Measurements from ENCODE around the gene ZNF318. TPM values are rescaled to one million over a fixed set of nuclear protein-coding genes. Genes with fewer than 3 reads are reported as not detected.
"Not testable (repeated sequence)": the region's sequence is repeated elsewhere in the genome, so short reads cannot be mapped to it uniquely, and the experiment has no call there.

ZNF318 gene
- total RNA-seq, 1 donor from 2014 or later, result 6.3 TPM

GRCh38 chr6:43346243-43346642 is 23.2 kb downstream of the ZNF318 start:
- not testable (repeated sequence) for H3K27me3 ChIP-seq (ENCODE audit: control insufficient read depth in 3 of 3, insufficient read depth in 3 of 3, low read length in 3 of 3); H3K9me3 ChIP-seq (ENCODE audit: control insufficient read depth in 3 of 3, low read length in 3 of 3); H3K9ac ChIP-seq (ENCODE audit: low read depth in 1 of 3, low read length in 3 of 3); H3K4me3 ChIP-seq (ENCODE audit: low read length in 3 of 3); H3K4me1 ChIP-seq (ENCODE audit: control insufficient read depth in 3 of 3, insufficient read depth in 3 of 3, low read length in 3 of 3); H3K27ac ChIP-seq (ENCODE audit: low read depth, low read length)
- peaks cover 19 to 52% (median 45%) of the 10 kb centered on the region in 3 donors for H3K36me3 ChIP-seq (ENCODE audit: control insufficient read depth in 3 of 3, insufficient read depth in 3 of 3, low read length in 3 of 3)

- no peak overlapping the region for H3K4me3 ChIP-seq (ENCODE audit: low read length in 3 of 3)
- no peak overlapping the region for H3K9ac ChIP-seq (ENCODE audit: low read depth in 1 of 3, low read length in 3 of 3)
- peaks cover 0 to 4% (median 0%) of the 10 kb centered on the region in 3 donors for H3K4me1 ChIP-seq (ENCODE audit: control insufficient read depth in 3 of 3, insufficient read depth in 3 of 3, low read length in 3 of 3)
- no peaks in the 10 kb centered on the region for H3K9me3 ChIP-seq (ENCODE audit: control insufficient read depth in 3 of 3, low read length in 3 of 3)
- peaks cover 16 to 60% (median 58%) of the 10 kb centered on the region in 3 donors for H3K36me3 ChIP-seq (ENCODE audit: control insufficient read depth in 3 of 3, insufficient read depth in 3 of 3, low read length in 3 of 3)
- H3K27me3 ChIP-seq (ENCODE audit: control insufficient read depth in 3 of 3, insufficient read depth in 3 of 3, low read length in 3 of 3), result no peaks in the 10 kb centered on the region
- H3K27ac ChIP-seq (ENCODE audit: low read depth, low read length), result no peak overlapping the region
Observed at GRCh38 chr6:43339168-43339567, 30.3 kb downstream of the ZNF318 start.

GRCh38 chr6:43338243-43338642 is 31.2 kb downstream of the ZNF318 start:
- no peak overlapping the region for H3K4me3 ChIP-seq (ENCODE audit: low read length in 3 of 3)
- no peak overlapping the region for H3K9ac ChIP-seq (ENCODE audit: low read depth in 1 of 3, low read length in 3 of 3)
- no peaks in the 10 kb centered on the region for H3K27me3 ChIP-seq (ENCODE audit: control insufficient read depth in 3 of 3, insufficient read depth in 3 of 3, low read length in 3 of 3)
- H3K27ac ChIP-seq (ENCODE audit: low read depth, low read length), result no peak overlapping the region
- peaks cover 0 to 5% (median 0%) of the 10 kb centered on the region in 3 donors for H3K4me1 ChIP-seq (ENCODE audit: control insufficient read depth in 3 of 3, insufficient read depth in 3 of 3, low read length in 3 of 3)
- H3K36me3 ChIP-seq (ENCODE audit: control insufficient read depth in 3 of 3, insufficient read depth in 3 of 3, low read length in 3 of 3), result peaks cover 16 to 58% (median 57%) of the 10 kb centered on the region in 3 donors
- H3K9me3 ChIP-seq (ENCODE audit: control insufficient read depth in 3 of 3, low read length in 3 of 3), result no peaks in the 10 kb centered on the region

DNA sequence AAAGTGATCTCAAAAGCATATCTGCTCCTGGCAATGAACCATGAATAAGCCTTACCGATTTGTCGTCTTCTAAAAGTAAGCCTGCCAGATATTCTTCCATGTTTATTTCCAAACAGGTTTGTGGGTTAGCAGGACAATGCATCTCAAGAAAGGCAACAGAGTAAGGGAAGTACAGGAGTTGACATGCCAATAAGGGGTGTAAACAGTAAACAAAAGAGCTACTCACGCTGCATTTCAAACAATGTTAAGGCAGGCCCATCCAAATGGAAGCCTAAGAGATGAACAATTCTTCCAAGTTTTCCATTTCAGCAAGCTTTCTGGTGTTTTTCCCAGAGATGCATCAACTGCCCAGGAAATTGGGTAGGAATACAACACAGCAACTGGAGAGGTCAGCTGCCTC is 33.1 kb downstream of the ZNF318 start:
- no peak overlapping the region for H3K27ac ChIP-seq (ENCODE audit: low read depth, low read length)
- H3K4me3 ChIP-seq (ENCODE audit: low read length in 3 of 3), result no peak overlapping the region

DNA sequence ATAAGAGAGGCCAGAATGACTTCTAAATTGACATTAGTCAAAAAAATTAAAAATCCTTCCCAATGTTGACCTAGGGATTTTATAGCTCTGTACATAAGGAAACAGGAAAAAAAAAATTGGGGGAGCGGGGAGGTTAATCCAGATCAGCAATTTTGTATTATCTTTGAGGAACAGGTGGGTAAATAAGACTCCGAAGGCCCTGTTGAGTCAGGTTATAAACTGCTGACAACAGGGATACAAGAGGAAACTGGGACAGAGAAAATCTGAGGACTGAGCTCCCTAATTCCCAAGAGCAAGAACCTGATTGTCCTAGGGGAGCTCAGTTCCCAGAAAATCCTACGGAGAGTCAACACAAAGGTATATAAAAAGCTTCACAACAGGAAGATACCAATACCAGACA is 34.0 kb downstream of the ZNF318 start:
- H3K4me1 ChIP-seq (ENCODE audit: control insufficient read depth in 3 of 3, insufficient read depth in 3 of 3, low read length in 3 of 3), result peaks cover 0 to 5% (median 0%) of the 10 kb centered on the region in 3 donors
- H3K36me3 ChIP-seq (ENCODE audit: control insufficient read depth in 3 of 3, insufficient read depth in 3 of 3, low read length in 3 of 3), result peaks cover 9 to 34% (median 34%) of the 10 kb centered on the region in 3 donors
- no peak overlapping the region for H3K27ac ChIP-seq (ENCODE audit: low read depth, low read length)
- no peak overlapping the region for H3K9ac ChIP-seq (ENCODE audit: low read depth in 1 of 3, low read length in 3 of 3)
- no peaks in the 10 kb centered on the region for H3K9me3 ChIP-seq (ENCODE audit: control insufficient read depth in 3 of 3, low read length in 3 of 3)
- no peak overlapping the region for H3K4me3 ChIP-seq (ENCODE audit: low read length in 3 of 3)
- H3K27me3 ChIP-seq (ENCODE audit: control insufficient read depth in 3 of 3, insufficient read depth in 3 of 3, low read length in 3 of 3), result no peaks in the 10 kb centered on the region

More for the DNA sequence above, 33.1 kb downstream of the ZNF318 start:
- Histone ChIP-seq H3K36me3 (ENCODE audit: control insufficient read depth in 3 of 3, insufficient read depth in 3 of 3, low read length in 3 of 3) (peaks cover 11 to 42% (median 42%) of the 10 kb centered on the region in 3 donors), H3K9ac (ENCODE audit: low read depth in 1 of 3, low read length in 3 of 3) (no peak overlapping the region), H3K9me3 (ENCODE audit: control insufficient read depth in 3 of 3, low read length in 3 of 3) (no peaks in the 10 kb centered on the region), H3K4me1 (ENCODE audit: control insufficient read depth in 3 of 3, insufficient read depth in 3 of 3, low read length in 3 of 3) (peaks cover 0 to 5% (median 0%) of the 10 kb centered on the region in 3 donors), H3K27me3 (ENCODE audit: control insufficient read depth in 3 of 3, insufficient read depth in 3 of 3, low read length in 3 of 3) (no peaks in the 10 kb centered on the region)

DNA sequence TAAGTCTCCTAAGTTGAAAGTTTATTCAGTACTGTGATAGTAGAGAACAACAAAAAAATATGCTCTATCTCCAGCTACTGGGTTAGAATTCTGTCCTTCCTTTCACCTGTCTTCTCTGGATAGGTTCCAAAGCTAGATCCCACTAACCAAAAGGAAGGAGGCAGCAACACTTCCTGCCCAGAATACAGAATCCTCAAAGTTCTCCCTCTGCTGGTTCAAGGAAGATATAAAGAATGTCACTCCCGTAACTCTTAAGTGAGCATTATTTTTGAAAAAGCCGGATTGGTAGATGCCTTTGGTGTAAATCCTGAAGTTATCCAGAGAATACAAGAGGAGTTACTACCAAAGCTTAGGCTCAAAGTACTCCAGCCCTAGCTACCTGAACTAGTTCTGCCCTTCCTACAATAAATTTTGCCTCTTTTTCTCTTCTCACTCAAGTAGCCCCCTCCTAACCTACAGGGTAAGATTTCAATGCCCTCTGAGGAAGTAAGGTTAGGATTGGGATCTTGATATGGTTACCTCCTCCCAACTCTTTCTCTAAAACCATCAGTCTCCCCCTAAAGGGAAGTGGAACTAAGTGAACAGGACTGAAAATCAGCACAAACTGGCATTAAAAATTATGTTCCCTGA is 34.9 kb downstream of the ZNF318 start:
- Histone ChIP-seq H3K9me3 (ENCODE audit: control insufficient read depth in 3 of 3, low read length in 3 of 3) (no peaks in the 10 kb centered on the region), H3K36me3 (ENCODE audit: control insufficient read depth in 3 of 3, insufficient read depth in 3 of 3, low read length in 3 of 3) (peaks cover 5 to 26% (median 25%) of the 10 kb centered on the region in 3 donors), H3K4me1 (ENCODE audit: control insufficient read depth in 3 of 3, insufficient read depth in 3 of 3, low read length in 3 of 3) (peaks cover 0 to 5% (median 0%) of the 10 kb centered on the region in 3 donors), H3K27me3 (ENCODE audit: control insufficient read depth in 3 of 3, insufficient read depth in 3 of 3, low read length in 3 of 3) (no peaks in the 10 kb centered on the region), H3K4me3 (ENCODE audit: low read length in 3 of 3) (no peak overlapping the region), H3K9ac (ENCODE audit: low read depth in 1 of 3, low read length in 3 of 3) (no peak overlapping the region), H3K27ac (ENCODE audit: low read depth, low read length) (no peak overlapping the region)

GRCh38 chr6:43331891-43332290 is 37.6 kb downstream of the ZNF318 start:
- H3K27ac ChIP-seq (ENCODE audit: low read depth, low read length), result no peak overlapping the region
- H3K27me3 ChIP-seq (ENCODE audit: control insufficient read depth in 3 of 3, insufficient read depth in 3 of 3, low read length in 3 of 3), result no peaks in the 10 kb centered on the region
- H3K4me1 ChIP-seq (ENCODE audit: control insufficient read depth in 3 of 3, insufficient read depth in 3 of 3, low read length in 3 of 3), result peaks cover 0 to 5% (median 0%) of the 10 kb centered on the region in 3 donors
- no peak overlapping the region for H3K4me3 ChIP-seq (ENCODE audit: low read length in 3 of 3)
- H3K36me3 ChIP-seq (ENCODE audit: control insufficient read depth in 3 of 3, insufficient read depth in 3 of 3, low read length in 3 of 3), result peaks cover 0 to 9% (median 7%) of the 10 kb centered on the region in 3 donors
- no peak overlapping the region for H3K9ac ChIP-seq (ENCODE audit: low read depth in 1 of 3, low read length in 3 of 3)
- no peaks in the 10 kb centered on the region for H3K9me3 ChIP-seq (ENCODE audit: control insufficient read depth in 3 of 3, low read length in 3 of 3)

DNA sequence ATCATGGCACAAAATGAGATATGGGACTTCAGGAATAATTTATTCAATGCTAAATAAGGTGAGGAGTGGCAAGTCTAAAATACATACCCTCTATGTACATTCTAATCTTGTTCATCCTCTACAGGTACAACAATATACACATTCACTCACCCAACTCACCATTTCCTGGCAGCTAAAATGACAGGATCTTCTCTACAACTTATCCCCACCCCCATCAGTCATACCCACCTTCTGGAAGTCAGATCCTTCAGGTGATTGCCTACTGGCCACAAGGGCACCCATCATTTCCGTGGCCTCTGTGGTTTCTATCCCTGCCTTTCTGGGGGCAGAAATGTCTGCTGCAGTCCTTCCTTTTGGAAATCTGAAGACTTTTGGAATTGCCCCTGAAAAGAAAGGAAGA is 38.0 kb downstream of the ZNF318 start:
- Histone ChIP-seq H3K9ac (ENCODE audit: low read depth in 1 of 3, low read length in 3 of 3) (no peak overlapping the region), H3K27me3 (ENCODE audit: control insufficient read depth in 3 of 3, insufficient read depth in 3 of 3, low read length in 3 of 3) (no peaks in the 10 kb centered on the region), H3K4me3 (ENCODE audit: low read length in 3 of 3) (no peak overlapping the region), H3K4me1 (ENCODE audit: control insufficient read depth in 3 of 3, insufficient read depth in 3 of 3, low read length in 3 of 3) (peaks cover 0 to 5% (median 0%) of the 10 kb centered on the region in 3 donors), H3K36me3 (ENCODE audit: control insufficient read depth in 3 of 3, insufficient read depth in 3 of 3, low read length in 3 of 3) (peaks cover 0 to 9% (median 5%) of the 10 kb centered on the region in 3 donors), H3K27ac (ENCODE audit: low read depth, low read length) (no peak overlapping the region), H3K9me3 (ENCODE audit: control insufficient read depth in 3 of 3, low read length in 3 of 3) (no peaks in the 10 kb centered on the region)

DNA sequence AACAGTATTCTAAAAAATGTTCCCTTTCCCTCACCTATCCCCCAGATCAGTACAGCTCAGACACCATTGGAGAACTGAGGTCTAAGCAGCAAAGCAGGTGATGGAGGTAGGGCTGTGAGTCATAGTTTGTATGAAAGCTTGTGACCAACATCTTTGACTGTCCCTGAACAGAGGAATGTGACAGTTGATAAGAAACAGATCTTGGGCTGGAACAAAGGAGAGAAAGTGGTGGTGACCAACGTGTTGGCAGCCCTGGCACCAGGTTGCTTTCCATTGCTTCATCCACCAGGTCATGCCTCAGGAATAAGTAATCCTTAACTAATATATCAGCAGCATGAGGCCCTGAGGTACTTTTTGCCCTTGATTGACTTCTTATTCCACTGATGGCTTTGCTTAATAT is 40.9 kb downstream of the ZNF318 start:
- peaks cover 0 to 2% (median 0%) of the 10 kb centered on the region in 3 donors for H3K9me3 ChIP-seq (ENCODE audit: control insufficient read depth in 3 of 3, low read length in 3 of 3)
- no peaks in the 10 kb centered on the region for H3K27me3 ChIP-seq (ENCODE audit: control insufficient read depth in 3 of 3, insufficient read depth in 3 of 3, low read length in 3 of 3)
- peaks cover 0 to 5% (median 0%) of the 10 kb centered on the region in 3 donors for H3K36me3 ChIP-seq (ENCODE audit: control insufficient read depth in 3 of 3, insufficient read depth in 3 of 3, low read length in 3 of 3)
- H3K27ac ChIP-seq (ENCODE audit: low read depth, low read length), result no peak overlapping the region
- no peaks in the 10 kb centered on the region for H3K4me1 ChIP-seq (ENCODE audit: control insufficient read depth in 3 of 3, insufficient read depth in 3 of 3, low read length in 3 of 3)
- no peak overlapping the region for H3K4me3 ChIP-seq (ENCODE audit: low read length in 3 of 3)
- no peak overlapping the region for H3K9ac ChIP-seq (ENCODE audit: low read depth in 1 of 3, low read length in 3 of 3)

- Histone ChIP-seq H3K27ac (ENCODE audit: low read depth, low read length) (no peak overlapping the region), H3K4me3 (ENCODE audit: low read length in 3 of 3) (no peak overlapping the region), H3K4me1 (ENCODE audit: control insufficient read depth in 3 of 3, insufficient read depth in 3 of 3, low read length in 3 of 3) (no peaks in the 10 kb centered on the region), H3K27me3 (ENCODE audit: control insufficient read depth in 3 of 3, insufficient read depth in 3 of 3, low read length in 3 of 3) (no peaks in the 10 kb centered on the region), H3K9me3 (ENCODE audit: control insufficient read depth in 3 of 3, low read length in 3 of 3) (peaks cover 0 to 2% (median 0%) of the 10 kb centered on the region in 3 donors), H3K36me3 (ENCODE audit: control insufficient read depth in 3 of 3, insufficient read depth in 3 of 3, low read length in 3 of 3) (peaks cover 0 to 5% (median 0%) of the 10 kb centered on the region in 3 donors), H3K9ac (ENCODE audit: low read depth in 1 of 3, low read length in 3 of 3) (no peak overlapping the region)
Observed at GRCh38 chr6:43325876-43326275, 43.6 kb downstream of the ZNF318 start.

All from skeletal muscle tissue (tissue), 4 donors.